NCI-H2107 treated with DMSO at 0.1 percent for 48 hours (cell line): Measurements from ENCODE around the gene CLTB.
A peak's percentile ranks its signal among the peaks of the same experiment; 100 is the strongest.

ENCODE experiments used
- DNase-seq: peaks from one replicate; lab custom pipeline; 2025; ENCODE audit not compliant: unreplicated experiment; lab: John Stamatoyannopoulos, UW

CLTB gene

DNA sequence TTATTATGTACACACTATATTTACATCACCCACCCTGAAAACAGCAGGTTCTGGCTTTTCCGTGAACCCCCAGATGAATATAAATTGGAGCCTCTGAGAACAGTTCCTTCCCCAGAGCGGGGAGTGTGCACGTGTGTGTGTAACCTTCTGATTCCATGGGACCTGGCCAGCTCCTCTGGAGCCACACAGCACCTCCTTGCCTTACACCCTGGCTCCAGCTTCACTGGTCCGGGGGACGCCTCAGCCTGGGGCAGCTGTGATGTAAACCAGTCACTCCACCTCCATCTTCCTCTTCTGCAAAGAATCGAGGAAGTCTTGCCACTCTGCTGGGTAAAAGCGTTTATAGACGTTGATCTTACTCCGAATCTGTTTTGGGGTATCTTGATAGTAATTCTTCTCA, 32.4 kb downstream of the CLTB start:
- DNase-seq: no peak

- no peak for DNase-seq
Observed at GRCh38 chr5:176383248-176383905, 33.0 kb downstream of the CLTB start.

GRCh38 chr5:176382721-176383120, 33.6 kb downstream of the CLTB start:
- no peak for DNase-seq

DNA sequence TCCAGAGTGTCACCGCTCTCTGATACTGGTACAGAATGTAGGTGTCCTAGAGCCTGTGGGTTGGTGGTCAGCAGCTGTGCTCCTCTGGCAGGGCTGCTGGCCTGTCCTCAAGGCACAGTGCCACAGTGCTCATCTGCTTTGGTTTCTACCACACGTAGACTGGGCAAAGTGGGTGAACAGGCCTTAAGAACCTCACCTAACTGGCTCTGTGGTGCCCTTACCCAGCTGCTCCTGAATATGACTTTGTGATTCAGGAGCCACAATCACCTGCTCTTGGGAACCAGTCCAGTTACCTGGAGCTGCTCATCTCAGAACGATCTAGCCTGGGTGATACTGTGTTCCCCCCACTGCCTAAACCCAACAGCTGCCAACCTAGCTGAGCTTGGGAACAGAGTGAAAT, 34.4 kb downstream of the CLTB start:
- no peak for DNase-seq

DNA sequence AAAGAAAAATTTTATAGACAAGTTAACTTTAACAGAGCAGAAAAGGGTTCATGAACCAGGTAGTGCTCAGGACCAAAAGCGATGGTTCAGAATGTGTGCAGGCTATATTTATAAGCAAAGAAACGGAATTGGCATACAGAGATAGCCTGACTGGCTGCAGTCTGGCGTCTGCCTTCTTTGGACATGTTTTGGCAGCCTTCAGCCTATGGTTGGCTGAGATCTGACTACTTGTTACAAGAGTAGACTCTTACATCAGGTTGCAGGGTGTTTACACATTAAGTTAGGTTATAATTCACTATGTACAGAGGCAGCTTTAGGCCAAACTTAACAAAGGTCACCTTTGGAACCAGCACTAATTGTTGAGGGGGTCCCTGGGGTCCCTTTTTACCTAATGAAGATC, 34.9 kb downstream of the CLTB start:
- no peak for DNase-seq

DNA sequence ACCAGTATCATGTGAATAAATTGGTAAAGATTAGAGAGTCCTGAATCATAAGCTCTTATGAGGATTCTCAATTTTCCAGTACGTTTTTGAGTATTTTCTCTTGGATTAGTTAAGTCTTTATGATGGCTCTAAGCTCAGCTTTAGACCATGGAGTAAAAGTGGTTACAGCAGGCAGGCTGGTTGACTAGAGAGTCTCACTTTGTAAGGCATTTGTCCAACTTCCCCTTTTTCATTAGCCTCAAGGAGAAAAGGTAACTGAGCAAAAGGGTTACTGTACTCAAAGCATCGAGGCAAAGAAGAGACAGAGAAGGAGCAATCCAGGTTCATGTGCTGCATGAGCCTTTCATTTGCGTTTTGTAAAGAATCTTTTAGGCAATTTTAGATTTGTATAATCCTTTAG, 36.5 kb downstream of the CLTB start:
- no peak for DNase-seq

- no peak for DNase-seq
Observed at GRCh38 chr5:176373100-176373818, 43.1 kb downstream of the CLTB start.

- no peak for DNase-seq
Observed at GRCh38 chr5:176371621-176372539, 44.5 kb downstream of the CLTB start.

DNA sequence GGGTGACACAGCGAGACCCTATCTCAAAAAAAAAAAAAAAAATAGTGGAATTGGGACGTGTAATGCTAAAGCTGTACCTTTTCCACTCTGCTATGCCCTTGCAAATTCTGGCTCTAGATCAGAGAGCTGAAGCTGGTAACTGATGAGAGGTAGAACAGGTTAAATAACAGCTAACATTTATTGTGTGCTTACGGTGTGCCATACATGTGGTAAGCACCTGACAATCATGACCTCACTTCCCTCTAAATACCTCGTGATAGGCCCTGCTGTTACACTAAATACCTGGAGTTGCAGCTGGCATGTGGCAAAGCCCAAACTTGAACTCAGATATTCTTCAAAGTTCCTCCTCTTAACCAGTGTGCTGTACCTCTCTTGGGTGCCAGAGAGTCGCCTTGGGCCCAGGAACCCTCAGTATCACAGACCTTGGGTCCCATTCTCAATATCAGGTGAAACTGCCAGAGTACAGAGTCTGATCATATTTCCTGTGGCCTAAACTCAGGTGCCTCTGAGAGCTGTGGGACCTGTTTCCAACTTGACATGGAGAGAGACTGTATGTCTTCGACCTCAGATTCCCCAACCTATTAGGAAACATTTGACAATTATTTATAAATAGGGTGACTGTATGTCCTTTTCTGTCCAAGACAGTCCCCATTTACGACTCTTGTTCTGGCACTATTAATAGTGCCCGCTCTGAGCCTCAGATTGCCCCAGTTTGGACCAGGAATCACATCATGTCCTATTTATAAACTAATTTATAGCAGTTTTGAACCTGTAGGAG, 46.2 kb downstream of the CLTB start:
- no peak for DNase-seq

DNA sequence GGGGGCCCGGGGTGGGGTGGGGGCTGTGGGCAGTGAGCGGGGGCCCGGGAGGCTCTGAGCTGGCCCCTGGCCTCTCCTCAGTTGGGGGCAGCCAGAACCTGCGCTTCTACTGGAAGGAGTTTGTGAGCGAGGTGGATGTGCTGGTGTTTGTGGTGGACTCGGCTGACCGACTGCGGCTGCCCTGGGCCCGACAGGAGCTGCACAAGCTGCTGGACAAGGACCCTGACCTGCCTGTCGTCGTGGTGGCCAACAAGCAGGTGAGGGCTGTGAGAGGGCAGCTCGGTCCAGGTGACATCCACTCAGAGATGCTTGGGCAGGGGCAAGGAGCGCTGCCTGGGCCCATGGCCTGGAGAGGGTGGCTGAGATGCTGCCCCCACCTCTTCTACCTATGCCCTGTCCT, 47.6 kb downstream of the CLTB start:
- no peak for DNase-seq

DNA sequence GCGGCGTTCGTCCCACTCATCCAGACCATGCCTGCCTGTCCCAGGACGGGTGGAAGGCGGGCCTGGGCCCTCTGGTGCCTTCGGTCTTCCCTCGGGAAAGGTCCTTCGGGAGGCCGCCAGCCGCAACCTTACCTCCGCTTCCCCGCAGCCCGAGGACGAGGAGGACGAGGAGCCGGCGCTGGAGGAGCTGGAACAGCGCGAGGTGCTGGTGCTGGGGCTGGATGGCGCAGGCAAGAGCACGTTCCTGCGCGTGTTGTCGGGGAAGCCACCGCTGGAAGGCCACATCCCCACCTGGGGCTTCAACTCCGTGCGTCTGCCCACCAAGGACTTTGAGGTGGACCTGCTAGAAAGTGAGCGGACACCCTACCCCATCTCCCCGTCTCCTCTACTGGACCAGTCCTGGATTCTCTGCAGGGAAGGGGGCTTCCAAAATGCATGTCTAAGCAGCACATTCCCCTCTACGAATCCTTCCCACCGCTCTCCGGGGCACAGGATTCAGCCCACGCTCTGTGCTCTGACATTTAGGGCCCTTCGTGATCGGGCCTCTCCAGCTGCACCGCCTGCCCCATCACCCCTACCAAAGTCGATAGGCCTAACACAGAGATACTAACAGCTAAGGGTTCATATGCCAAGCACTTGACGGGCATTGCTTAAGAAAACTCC, 50.0 kb downstream of the CLTB start:
- DNase-seq: no peak

GRCh38 chr5:176365351-176366231, 50.7 kb downstream of the CLTB start, which contains the start of gene ARL10:
Gene ARL10, plus strand, starts transcription at chr5:176365487. Its CDS starts 77 bp downstream, at chr5:176365564.
- no peak for DNase-seq

DNA sequence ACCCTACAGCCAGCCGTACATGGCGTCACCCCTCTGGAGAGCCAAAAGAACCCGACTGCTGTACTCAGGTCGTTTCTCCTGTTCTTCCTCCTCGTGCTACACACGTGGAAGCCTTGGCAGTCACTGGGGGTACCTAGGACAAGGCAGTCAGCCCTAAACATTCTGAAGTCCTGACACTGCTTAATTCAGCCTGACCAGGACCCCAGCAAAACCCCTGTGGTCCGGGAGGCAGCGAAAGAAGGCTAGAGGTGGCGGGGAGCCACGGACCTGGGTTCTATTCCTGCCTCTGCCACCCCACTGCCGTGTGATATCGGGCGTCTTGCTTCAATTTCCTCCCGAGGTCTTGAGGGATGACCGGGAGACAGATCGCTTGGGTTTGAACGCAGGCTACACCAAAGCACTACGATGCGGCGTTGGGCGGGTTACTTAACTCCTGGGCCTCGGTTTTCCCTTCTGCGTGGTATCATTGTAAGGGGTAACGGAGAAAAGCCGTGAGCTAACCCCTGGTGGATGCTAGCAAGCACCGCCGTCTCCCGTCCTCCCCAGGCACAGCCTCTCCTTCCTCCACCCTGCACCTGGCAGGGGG, 51.5 kb downstream of the CLTB start:
- no peak for DNase-seq

- DNase-seq: no peak
Observed at GRCh38 chr5:176362233-176362490, 54.2 kb downstream of the CLTB start.

- DNase-seq: peak; percentile 58
Observed at GRCh38 chr5:176361437-176362232, 54.7 kb downstream of the CLTB start, which contains the start of gene KIAA1191. Gene KIAA1191, minus strand, starts transcription at chr5:176361764. Its CDS starts 2,256 bp downstream, at chr5:176359508.

- DNase-seq: no peak
Observed at GRCh38 chr5:176360894-176361436, 55.4 kb downstream of the CLTB start.

GRCh38 chr5:176359658-176360057, 56.7 kb downstream of the CLTB start:
- no peak for DNase-seq

GRCh38 chr5:176356179-176356566, 60.2 kb downstream of the CLTB start:
- no peak for DNase-seq
